Stimulated activated CD4-positive, alpha-beta T cell treated with anti-CD3 and anti-CD28 coated beads, Interleukin-1b, Interleukin-23, amount 100 ng/mL, for 48 hours (primary cell): ENCODE data around the gene ADORA1.

Source experiments
- DNase-seq: peaks from one replicate; pipeline ENCODE4 v3.0.0-alpha.2; 2020

Gene ADORA1

DNA sequence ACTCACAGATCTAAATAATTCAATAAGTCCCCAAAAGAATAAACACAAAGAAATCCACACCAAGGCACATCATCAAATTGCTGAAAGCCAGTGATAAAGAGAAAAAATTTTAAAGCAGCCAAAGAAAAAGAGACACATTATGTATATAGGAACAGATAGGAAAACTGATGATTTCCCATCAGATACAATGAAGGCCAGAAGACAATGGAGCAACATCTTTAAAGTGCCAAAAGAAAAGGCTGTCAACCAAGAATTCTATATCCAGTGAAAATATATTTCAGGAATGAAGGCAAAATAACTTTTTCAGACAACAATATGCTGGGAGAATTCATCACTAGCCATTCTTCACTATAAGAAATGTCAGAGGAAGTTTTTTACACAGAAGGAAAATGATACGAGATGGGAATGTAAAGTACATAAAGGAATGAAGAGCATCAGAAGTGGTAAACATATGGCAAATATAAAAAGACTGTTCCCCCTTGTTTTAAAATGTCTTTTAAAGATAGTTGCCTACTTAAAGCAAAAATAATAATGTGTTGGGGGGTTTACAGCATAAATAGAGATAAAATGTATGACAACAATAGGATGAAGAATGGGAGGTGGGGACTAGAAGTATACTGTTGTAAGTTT is 32.4 kb upstream of the ADORA1 start:
- DNase-seq: no peak

DNA sequence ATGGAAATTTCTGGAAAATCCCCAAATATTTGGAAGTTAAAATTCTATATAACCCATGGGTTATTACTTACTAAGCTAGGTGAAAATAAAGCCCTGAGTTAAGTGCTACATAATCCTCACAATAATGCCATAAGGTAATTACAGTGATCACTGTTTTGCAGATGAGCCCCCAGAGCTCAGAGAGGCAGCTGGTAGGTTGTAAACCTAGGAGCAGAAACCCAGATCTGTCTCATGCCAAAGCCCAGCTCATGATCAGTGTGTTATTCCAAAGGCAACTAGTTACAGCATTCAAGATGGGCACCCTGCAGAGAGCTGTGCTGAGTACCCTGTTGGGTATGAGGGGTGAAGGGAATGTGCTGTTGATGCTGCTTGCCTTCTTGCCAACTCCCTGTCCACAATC is 31.0 kb upstream of the ADORA1 start:
- no peak for DNase-seq

DNA sequence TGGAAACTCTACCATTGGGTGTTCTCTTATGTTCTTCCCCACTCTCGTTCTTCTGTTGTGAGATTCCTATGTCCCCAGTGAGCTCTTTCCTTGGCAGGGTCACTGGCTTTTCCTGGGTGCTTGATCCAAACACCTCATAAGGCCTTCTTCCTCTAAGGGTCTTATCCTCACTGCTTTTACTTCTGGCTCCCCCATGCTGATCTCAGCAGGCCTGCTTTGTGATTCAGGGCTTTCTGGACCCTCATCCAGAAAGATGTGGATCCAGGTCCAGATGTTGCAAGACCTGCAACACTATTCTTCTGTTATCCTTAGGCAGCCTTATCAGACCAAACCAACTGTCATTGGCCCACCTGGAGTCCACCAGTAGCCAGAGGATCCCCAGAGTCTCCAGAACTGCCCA is 30.5 kb upstream of the ADORA1 start:
- DNase-seq: no peak

DNA sequence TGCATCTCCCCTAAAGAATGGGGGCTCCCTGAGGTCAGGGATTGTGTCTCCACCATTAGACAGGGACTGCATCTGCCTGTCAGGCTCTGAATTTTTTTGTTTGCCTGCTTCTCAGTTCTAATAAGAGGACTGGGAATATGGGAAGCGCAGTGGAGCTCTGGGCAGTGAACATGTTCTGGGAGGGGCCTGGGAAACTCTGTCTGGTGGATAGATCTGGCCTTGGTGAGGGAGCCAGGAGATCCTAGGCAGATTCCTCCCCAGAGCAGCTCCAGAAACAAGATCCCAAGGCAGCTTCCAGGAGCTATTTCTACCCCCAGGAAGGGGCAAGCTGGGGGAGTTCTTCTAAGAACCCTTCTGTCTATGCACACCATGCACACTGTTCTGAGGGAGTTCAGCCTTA is 29.1 kb upstream of the ADORA1 start:
- no peak for DNase-seq

DNA sequence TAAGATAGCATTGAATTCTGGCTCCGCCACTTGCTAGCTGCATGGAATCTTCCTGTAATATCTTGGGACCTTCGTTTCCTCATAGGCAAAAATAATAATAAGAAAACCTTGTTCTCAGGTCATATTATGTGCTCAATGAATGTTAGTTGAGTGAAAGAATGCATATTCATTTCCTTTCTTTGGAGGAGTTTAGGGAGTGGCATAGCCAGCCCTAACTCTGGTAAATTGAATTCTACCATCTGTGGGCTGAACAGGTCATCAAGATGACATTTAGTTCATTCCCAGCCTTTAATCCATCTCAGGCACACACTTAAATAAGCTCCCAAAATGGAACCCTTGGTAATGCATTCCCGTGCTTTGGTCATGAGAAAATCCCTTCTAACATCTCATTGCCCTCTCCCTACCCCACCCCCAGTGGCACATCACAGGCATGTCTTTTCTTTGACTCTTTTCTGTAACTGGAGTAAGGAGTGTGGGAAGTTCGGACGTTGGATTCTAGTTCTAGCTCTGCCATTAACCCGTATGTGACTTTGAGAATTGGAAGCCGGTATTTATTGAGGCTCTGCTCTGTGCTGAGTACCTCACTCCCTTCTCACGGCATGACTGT is 28.5 kb upstream of the ADORA1 start:
- DNase-seq: no peak

DNA sequence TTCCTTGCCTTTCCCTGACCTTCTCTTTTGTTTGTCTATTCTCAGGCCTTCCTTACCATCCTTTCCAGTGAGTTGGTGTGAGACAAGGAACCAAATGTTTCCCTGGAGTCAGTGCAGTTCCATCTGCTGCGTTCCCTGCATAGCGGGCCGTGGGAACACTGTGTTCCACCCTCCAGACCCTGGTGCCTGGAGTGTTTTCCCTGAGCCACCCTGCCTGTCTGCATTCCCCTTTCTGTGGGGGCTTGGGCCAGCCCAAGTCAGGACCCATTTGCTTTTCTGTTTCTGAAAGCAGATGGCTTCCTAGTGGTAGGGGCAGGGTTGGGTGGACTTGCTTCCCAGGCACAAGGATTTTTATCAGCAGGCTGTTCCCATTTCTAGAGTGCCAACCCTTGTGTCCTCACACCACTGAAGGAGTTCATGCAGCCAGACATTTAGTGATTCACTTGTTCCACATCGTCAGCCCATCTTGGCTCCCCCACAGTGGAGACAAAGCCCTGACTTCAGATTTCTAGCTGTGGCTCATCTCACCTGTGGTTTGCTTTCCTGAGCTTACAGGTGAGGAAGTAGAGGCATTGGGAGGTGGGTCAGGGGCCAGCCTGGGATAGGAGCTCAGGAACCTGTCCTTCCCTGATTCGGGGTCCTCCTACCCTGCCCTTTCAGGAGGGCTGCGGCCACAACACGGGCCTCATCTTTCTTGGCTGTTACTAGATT is 27.6 kb upstream of the ADORA1 start:
- no peak for DNase-seq

DNA sequence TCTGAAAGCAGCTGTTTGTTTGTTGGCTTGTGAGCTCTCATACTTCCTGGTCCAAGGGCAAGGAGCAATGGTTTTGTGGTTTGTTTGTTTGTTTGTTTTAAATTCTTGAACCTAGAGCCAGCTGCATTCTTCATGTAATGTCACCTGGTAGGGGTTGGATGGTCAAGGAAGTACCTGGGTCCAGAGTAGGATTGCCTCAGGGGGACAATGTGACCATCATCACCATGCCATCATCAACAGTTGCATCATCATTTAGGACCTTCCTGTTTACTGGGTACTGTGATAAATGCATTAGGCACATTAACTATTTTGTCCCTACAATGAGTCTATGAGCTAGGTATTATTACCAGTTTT is 27.0 kb upstream of the ADORA1 start:
- DNase-seq: no peak

DNA sequence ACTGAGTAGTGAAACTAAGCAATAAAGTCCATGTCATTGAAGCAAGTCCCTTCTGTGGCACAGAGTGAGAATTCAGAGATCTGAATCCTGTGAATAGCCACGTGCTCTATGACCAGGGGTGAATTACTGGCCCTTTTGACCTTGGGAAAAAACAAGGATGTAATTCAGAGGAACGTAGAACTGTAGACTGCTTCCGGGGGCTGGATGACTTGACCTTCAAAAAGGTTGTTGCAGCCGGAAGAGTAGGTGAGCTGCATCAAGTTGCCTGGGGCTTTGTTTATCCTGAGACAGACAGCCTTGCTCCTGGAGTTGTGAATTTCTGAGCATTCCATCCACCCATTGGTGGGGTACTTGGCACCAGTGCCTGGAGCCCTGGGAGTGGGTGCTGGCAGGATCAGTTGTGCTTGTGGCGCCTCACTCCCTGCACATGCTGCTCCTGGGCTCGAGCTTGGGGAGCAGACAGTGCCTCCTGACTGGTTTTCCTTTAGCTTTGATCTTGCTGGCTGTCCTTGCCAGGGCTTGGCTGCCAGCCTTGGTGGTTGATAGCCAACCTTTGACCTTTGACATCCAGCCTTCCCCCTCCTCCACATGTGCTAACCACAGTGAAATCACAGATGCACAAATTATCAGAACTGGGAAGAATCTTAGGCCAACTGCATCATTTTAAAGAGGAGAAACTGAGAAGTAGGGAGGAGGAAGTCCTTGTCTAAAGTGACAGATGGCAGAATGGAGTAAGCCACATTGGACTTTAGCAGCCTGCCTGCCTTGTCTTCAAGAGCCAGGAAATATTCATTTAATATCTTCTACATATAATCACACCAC is 25.5 kb upstream of the ADORA1 start:
- no peak for DNase-seq

DNA sequence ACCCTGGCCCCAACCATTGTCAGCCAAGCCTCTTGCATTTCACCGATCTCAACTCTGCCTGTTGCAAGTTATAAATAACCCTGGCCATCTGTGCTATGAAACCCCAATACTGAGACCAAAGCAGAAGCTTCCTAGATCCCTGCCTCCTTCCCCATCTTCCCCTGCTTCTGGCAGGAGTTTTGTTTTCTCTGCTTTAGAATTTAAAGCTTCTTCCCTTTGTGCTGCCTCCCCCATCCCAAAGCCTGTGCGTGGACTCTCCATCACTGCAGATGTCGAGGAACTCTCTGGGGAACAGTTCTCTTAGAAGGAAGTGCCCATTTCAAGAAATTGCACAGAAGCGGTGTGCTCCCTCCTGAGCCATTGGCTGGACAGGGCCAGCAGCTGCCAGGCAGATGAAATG is 24.3 kb upstream of the ADORA1 start:
- DNase-seq: no peak

DNA sequence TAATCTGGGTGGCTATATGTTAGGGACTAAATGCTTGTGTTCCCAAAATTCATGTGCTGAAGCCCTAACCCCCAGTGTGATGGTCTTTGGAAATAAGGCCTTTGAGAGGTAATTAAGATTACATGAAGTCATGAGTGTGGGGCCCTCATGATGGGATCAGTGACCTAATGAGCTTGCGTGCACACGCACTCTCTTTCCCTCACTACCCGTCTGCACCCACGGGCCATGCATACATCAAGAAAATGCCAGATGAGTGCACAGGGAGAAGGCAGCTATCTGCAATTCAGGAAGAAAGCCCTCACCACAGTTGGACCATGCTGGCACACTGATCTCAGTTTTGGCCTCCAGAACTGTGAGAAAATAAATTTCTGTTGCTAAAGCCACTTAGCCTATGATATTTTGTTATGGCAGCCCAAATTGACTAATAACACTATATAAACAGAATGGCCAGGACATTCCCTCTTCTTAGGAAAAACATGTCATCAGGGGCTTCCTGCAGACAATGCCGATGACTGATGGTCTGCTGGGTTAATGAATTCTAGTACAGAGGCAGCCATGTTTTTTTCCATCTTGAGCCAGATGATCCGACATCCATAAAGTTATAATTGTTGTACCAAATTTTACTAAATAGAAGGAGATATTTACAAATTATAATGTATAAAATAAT is 23.6 kb upstream of the ADORA1 start:
- no peak for DNase-seq

DNA sequence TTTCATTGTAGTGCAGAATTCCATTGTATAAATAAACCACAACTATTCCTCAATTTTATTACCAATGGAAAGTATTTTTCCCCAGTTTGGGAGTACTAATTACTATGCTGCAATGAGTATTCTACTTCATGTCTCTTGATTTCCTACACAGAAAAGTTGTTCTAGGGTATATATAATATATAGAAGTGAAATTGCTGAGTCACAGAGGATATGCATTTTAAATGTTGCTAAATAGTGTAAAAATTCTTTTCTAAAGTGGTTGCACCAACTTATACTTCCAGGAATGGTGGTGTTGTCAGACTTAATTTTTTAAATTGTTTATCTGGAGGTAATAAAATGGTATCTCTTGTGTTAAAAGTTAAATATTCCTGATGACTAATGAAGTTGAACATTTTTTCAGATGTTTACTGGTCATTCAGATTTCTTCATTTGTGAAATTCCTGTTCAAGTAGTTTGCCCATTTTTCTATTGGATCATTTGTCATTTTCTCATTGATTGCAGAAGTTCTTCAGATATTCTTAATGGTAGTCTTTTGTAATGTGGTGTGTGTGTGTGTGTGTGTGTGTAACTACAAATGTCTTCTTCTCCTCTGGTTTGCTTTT is 22.6 kb upstream of the ADORA1 start:
- DNase-seq: no peak

DNA sequence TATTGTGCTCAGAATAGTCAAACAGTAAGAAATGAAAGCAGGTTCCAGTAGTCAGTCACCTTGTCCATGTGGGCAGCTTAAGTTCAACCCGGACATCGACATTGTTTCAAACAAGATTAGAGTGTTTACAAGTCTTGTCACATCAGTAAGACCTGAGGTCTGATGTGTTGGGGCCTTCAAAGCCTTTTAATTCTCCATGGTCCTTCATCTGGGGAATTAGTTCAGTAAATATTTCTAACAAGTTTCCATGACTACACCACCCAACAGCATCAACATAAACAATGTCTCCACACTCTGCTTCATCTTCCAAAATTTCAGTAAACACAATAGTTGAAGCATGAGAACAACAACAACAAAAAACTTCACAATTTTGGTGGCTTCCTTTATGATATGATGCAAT is 15.1 kb upstream of the ADORA1 start:
- no peak for DNase-seq

DNA sequence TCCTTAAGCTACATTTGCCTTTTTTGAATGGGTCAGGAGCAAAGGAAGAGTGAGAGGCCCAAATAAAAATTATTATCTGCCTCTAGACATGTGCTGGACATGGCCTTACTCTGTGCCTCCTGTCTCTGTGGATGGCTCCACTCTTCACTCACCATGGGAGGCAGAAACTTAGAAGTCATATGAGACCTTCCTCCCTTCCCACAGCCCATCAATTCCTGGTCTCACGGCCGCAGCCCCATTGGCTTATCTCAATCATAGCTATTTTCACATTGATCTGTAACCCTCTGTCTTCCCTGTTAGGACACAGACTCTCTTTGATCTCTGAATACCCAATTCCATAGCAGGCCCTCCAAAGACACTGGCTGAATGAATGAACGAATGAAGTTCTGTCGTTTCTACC is 14.2 kb upstream of the ADORA1 start:
- DNase-seq: no peak

DNA sequence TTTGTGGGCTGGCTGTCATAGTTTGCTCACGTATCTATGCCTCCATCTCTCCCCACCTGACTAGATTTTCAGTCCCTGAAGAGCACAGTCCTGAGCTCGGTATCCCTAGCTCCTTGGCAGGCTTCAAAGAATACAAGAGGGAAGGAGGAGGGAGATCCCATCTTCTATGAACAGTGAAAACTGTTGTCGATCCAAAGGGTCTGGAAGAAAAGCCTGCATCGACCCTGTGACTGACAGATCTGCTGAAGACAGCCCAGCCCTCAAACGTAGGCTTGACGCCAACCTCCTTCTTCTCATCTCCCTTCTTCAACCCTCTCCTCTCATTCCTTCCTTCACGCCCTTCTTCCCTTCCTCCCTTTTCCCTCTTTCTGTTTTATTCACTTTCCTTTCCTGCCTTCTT is 13.3 kb upstream of the ADORA1 start:
- no peak for DNase-seq

DNA sequence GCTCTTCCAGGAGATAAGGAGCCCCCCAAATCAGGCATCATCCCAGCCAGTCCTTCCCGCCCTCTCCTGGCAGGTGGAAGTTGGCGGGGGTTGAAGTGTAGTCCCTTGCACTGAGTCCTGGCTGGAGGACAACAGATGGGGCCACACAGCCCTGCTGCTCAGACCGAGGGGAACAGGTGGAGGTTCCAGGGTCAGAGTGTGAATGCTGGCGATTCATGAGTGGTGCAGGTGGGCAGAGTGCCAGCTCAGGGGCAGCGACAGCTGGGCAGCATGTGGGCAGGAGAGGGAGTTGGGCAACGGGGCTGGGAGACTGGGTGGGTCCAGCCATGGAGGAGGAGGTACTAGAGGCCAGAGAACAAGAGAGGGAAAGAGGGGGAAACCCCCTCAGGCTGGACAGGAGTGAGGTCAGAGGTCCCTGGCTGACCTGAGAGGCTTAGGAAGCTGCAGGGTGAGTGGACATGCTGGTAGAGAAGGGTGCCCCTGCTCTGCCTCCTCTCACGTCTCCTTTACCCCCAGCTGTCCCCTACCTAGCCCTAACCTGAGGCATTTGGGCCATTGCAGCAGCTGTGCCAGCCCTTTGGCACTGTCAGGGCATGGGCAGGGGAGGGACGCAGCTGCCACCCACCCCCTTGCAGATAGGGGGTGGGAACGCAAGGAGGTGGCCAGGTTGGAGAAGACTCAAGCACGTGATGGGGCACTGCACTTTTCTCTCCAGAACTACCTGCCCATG is 11.3 kb upstream of the ADORA1 start:
- DNase-seq: no peak

DNA sequence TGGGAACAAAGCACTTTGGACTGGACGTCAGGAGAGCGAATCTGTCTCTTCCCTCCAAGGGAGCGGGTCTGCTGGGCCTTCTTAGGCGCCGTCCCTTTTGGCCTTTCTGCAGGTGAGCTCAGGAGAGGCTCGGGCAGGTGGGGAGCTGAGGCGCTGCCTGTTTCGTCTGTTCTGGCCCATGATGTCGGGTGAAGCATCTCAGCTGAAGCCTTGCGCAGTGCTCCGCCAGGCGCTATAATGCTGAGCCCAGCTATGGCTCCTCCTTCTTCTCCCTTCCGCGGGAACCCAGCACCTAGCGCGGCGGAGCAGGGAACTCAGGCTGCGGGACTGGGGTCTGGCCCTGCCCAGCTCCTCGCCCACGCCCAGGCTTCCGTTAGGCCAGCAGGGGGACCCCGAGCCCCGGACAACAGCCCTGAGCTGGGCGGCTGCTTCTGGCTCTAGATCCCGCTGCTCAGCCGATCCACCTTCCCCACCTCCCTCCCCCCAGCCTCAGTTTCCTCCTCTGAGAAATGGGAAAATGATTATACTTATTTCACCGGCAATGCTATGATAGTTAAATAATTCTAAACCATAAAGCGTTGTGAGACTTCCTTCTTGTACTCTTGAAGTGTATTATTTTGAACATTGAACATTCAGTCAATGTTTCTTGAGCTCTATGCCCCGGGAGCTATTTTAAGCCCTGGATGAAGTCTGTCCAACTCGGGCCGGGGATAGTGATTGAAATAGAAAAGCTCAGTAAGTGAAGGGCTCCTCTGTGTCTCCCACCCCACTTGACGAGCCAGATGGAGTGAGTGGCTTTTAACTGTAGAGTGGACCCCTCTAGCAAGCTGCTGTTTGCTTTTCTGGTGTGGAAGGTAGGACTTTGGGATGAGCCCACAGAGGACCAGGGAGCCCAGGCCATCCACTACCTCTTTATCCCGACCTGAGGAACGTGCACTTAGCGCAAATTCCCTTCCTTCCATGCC is 9.6 kb upstream of the ADORA1 start:
- DNase-seq: peak; percentile 42

DNA sequence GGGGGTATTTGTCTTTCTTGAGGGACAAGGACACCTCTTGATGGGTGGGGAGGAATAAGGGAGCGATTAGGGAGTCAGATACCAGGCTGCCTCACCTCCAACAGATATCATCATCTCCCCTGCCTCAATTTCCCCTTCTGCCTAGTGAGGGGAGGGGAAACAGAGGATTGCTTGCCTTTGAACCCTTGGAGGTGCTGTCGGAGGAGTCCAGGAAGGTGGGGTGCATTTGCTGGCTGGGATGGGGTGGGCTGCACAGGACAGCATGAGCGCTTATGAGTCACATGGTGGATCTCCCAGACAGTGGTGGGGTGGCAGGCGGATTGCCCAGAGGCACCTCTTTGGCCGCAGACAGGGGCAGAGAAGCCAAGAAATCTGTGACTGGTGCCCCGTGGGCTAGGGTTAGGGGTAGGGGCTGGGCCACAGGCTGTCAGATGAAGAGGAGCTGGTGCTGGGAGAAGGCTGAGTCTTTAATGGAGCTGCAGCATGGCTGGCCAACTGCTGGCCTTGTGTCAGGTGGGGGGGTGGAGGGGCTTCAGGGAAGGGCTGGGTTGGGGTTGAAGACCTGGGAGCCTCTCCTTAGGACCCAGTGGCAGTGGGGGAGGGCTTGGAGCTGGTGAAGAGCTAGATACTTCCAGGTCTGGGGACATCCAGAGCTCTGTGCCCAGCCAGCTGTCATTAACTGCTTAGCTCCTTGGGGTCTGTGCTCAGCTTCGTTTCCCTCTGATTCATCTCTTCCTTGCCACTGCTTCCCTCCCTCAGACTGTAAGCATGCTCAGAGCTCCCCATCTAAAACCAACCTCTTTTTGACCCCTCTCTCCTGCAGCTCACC is 7.0 kb upstream of the ADORA1 start:
- DNase-seq: no peak

DNA sequence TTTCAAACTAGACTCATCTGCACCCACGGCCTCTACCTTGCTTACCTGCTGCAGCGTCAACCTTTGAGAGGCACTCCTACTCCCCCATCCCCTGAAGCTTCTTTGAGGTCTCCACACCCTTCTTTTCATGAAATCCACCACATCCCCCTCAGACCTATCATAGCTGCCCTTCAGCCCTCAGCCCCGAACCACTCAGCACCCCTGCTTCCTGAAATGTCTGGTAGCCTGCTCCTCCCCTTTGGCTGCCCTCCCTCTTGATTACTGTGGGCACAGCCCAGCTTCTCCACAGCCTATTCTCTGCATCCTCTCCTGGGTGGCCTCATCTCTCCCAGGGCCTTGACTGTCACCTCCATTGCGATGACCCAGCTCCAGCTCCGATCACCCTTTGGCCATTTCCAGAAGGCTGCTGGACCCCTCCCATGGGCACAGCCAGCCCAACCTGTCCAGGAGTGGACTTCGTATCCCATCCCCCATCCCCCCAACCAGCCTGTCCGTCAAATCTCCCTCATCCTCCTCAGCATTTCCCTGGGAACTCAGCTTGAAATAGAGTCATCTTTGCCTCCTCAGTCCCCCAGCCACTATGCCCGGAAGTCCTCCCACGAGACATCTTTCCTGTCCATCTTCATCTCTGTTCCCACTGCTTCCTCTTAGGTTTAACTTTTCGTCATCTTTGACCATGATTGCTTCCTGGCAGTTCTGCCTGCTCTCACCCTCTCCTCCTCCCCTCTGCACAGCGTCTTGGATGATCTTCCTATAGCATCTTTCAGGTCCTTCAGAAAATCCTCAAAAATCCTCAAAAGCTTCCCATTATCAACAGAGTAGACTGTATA is 6.1 kb upstream of the ADORA1 start:
- DNase-seq: no peak

DNA sequence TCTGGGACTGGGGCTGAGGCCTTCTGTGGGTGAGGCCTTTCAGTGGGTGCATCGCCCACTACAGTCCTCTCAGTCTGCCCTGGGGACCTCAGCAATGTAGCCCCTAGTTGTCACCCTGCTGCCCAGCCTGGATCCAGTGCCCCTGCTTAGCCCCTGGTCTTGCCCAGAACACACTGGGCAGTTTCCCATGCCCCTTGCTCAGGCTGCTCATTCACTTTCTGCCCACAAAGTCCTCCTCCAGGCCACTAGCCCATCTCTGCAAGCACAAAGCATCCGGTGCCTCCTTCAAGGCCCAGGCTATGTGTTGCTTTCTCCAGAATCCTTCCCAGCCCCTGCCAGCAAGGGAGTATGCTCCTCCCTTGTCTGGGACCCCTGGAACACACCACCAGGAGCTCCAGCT is 5.4 kb upstream of the ADORA1 start:
- DNase-seq: no peak
